Cardiac fibroblast (primary cell): Measurements from ENCODE around the gene EIF1AD.

Source experiments
- DNase-seq, 2 donors: peaks; one replicate each; pipeline versions ENCODE4 v3.0.0 to v3.0.0-alpha.2; 2010; ENCODE audit warnings: low read depth in 2 of 2
- H3K4me3 ChIP-seq, 2 donors: replicated peaks in 1 of 2; 1 replicate in 1 of 2; 2 replicates in 1 of 2; pipeline ENCODE4 v1.5.1; 2011; ENCODE audit warnings: low read depth in 2 of 2, low read length in 2 of 2, mild to moderate bottlenecking in 2 of 2, moderate library complexity in 1 of 2
- TF ChIP-seq, protein P1 (sequence below): IDR thresholded peaks from one replicate; pipeline ENCODE4 v1.5.1; 2011; ENCODE audit warnings: low read depth, mild to moderate bottlenecking, low read length, inconsistent platforms

Gene EIF1AD

DNA sequence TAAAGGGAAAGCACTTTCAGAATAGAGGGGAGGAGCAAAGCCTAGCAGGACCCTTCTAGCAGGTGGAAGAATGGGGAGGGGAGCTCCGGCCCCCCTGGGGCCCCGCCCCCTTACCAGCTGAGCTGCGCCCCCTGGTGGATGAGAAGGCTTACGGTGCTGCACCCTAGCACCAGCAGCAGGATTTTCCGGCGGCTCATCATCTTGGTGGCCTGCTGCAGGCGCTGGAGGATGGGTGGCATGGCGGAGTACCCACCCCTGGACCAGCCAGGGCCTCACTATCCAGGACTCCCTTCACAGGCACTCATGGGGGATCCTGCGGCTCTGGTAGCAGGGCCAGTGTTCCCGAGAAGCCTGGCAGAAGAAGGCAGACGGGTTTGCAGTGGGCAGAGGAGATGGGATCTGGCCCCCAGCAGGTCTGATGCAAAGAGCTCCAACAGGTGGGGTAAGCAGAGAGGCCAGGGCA, 43.3 kb upstream of the EIF1AD start:
- H3K4me3 ChIP-seq, result no peak overlapping the region
- TF ChIP-seq, protein P1, sequence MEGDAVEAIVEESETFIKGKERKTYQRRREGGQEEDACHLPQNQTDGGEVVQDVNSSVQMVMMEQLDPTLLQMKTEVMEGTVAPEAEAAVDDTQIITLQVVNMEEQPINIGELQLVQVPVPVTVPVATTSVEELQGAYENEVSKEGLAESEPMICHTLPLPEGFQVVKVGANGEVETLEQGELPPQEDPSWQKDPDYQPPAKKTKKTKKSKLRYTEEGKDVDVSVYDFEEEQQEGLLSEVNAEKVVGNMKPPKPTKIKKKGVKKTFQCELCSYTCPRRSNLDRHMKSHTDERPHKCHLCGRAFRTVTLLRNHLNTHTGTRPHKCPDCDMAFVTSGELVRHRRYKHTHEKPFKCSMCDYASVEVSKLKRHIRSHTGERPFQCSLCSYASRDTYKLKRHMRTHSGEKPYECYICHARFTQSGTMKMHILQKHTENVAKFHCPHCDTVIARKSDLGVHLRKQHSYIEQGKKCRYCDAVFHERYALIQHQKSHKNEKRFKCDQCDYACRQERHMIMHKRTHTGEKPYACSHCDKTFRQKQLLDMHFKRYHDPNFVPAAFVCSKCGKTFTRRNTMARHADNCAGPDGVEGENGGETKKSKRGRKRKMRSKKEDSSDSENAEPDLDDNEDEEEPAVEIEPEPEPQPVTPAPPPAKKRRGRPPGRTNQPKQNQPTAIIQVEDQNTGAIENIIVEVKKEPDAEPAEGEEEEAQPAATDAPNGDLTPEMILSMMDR, result peak; percentile 91
- DNase-seq, result peak; percentile 80 to 83

DNA sequence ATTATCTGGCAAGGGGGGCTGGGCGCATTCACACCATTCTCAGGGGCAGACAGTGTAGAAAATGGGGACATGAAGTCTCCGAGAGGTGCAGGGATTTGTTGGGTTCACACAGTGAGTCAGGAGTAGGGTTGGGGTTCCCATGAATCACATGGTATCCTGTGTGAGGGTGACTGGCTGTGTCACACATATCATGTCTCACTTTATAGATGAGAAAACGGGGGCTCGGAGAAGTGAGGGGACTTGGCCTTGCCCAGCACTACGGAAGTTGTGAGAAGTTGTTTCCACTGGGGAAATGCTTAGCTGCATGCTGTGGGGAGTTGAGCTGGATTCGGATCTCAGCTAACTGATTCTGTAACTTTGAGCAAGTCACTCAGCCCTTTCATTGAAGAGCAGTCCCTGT, 42.8 kb upstream of the EIF1AD start:
- H3K4me3 ChIP-seq, result no peak overlapping the region
- DNase-seq, result no peak
- TF ChIP-seq, protein P1, result no peak

DNA sequence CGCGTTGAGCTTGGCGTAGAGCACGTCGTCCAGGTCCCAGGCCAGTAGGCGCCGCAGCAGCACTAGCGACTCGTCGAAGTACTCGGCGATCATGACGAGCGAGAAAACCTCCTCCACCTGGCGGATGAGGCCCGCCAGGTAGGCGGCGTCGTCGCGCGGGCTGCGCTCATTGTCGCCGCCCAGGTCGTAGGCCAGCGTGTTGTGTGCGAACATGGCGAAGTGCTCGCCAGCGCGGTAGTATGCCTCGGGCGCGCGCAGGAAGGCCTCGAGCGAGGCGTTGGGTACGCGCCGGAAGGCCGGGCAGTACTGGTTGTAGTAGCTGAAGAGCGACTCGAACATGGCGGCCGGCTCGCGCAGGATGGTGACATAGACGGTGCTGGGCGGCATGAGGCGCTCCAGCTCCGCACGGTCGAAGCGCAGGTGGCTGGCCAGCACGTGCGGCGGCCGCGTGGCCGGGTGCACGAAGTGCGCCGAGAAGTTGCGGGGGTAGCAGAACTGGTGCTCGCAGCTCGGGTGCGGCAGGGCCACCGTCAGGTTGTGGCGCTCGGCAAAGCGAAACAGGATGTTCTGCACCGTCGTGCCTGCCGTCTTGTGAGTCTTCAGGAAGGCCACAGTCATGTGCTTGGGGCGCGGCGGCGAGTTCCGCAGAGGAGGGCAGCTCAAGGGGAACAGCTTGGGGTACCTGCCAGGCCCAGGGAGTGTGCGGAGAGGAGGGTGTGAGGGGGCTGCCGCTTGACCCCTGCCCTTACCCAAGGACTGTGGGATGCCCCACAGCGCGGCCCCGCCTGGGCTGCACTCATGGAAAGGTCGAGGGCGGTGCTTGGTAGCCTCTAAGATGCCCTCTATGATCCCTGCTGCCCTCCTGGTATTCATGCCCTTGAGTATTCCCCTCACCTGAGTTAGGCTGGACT, 41.3 kb upstream of the EIF1AD start:
- no peak for DNase-seq
- TF ChIP-seq, protein P1, result no peak
- no peak overlapping the region for H3K4me3 ChIP-seq

DNA sequence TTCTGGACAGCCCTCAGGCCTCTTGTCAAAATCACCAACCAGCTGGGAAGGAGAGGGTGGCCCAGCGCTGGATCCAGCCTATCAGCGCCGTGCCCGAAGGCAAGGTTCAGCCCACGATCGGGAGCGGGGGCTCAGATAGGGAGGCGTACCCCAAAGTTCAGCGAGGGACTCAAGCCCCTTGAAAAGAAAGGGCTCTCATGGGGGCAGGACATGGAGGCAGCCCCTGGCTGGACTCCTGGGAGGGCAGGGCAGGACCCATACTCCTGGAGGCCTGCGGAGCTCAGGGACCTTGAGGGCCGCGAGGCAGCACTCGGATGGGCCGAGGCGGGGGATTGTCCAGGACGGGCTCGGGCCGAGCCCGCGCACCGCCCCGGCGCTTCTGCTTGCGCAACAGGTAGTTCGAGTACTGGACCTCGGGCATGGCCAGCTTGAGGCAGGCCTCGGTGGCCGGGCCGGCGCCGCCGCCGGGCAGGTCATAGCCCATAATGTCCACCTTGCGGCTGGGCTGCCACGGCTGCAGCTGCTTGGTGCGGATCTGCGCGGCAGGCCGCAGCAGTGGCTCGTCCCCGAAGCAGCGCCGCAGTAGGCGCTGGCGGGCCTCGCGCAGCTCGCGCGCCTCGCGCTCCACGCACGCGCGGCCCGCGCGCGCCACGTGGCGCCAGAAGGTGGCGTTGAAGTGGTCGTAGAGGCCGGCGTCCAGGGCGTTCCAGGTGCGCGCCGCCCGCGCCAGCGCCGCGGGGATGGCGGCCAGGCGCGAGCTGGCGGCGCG, 40.5 kb upstream of the EIF1AD start:
- TF ChIP-seq, protein P1, result no peak
- no peak for DNase-seq
- H3K4me3 ChIP-seq, result no peak overlapping the region

DNA sequence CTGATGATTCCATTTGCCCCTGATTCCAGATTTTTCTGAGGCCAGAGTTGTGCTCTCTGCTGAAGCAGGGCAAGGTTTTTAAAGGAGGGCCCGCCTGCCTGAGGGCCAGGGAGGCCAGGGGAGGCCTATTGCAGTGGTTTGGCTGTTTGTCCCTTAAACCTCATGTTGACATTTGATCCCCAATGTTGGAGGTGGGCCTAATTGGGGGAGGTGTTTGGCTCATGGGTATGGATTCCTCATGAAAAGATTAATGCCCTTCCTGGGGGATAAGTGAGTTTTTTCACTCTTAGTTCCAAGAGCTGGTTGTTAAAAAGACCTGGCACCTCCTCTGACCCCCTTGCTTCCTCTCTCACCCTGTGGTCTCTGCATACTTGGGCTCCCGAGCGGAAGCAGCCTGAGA, 37.8 kb upstream of the EIF1AD start:
- no peak overlapping the region for H3K4me3 ChIP-seq
- TF ChIP-seq, protein P1, result no peak

DNA sequence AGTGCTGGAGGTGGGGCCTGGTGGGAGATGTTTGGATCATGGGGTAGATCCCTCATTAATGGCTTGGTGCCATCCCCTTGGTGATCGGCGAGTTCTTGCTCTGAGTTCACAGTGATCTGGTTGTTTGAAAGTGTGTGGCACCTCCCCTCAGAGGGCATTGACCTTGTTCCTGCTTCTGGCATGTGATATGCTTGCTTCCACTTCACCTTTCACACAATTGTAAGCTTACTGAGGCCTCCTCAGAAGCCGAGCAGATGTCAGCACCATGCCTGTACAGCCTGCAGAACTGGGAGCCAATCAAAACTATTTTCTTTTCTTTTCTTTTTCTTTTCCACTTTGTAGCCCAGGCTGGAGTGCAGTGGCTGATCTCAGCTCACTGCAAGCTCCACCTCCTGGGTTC, 35.4 kb upstream of the EIF1AD start:
- H3K4me3 ChIP-seq, result no peak overlapping the region
- TF ChIP-seq, protein P1, result no peak
- no peak for DNase-seq

More for the DNA sequence above, 37.8 kb upstream of the EIF1AD start:
- DNase-seq, result peak in 1 of 2 donors; percentile 20
